OCI-LY1 (cell line): ENCODE data around the gene CFAP46.
"Not testable (repeated sequence)": the region's sequence is repeated elsewhere in the genome, so short reads cannot be mapped to it uniquely, and the experiment has no call there.

ENCODE experiments used
- H2AFZ ChIP-seq: fragments of 200-600 bp; sonication (generic), shearing (Covaris generic); 2 replicates; pipeline ENCODE4 v1.6.0; 2014; ENCODE audit warnings: antibody characterized with exemption, mild to moderate bottlenecking, low read length
- H3F3A ChIP-seq: fragments of 200-600 bp; sonication (generic), shearing (Covaris generic); 2 replicates; pipeline ENCODE4 v1.6.0; 2014; ENCODE audit warnings: mild to moderate bottlenecking, antibody characterized with exemption, low read length, moderate library complexity; ENCODE audit not compliant: insufficient read depth
- H3K27ac ChIP-seq: fragments of 200-600 bp; sonication (generic); 2 replicates; pipeline ENCODE4 v1.5.1; 2014; ENCODE audit warnings: low read length, mixed run types, mild to moderate bottlenecking, low read depth; ENCODE audit not compliant: poor library complexity, severe bottlenecking
- H3K27me3 ChIP-seq: fragments of 200-600 bp; sonication (generic); 2 replicates; pipeline ENCODE4 v1.6.0; 2014; ENCODE audit warnings: antibody characterized with exemption, mild to moderate bottlenecking, low read length, moderate library complexity; ENCODE audit not compliant: insufficient read depth
- H3K36me3 ChIP-seq: fragments of 200-600 bp; sonication (generic); 2 replicates; pipeline ENCODE4 v1.6.1; 2014; ENCODE audit warnings: mild to moderate bottlenecking, antibody characterized with exemption, low read length, moderate library complexity, mixed read lengths; ENCODE audit not compliant: insufficient read depth
- H3K4me1 ChIP-seq: fragments of 200-600 bp; sonication (generic); 2 replicates; pipeline ENCODE4 v1.5.1; 2014; ENCODE audit warnings: mild to moderate bottlenecking, low read length, moderate library complexity; ENCODE audit not compliant: insufficient read depth, severe bottlenecking
- H3K4me2 ChIP-seq: fragments of 200-600 bp; sonication (generic), shearing (Covaris generic); 2 replicates; pipeline ENCODE4 v1.6.1; 2014; ENCODE audit warnings: low read length
- H3K4me3 ChIP-seq: fragments of 200-600 bp; sonication (generic); 2 replicates; pipeline ENCODE4 v1.5.1; 2014; ENCODE audit warnings: low read length, low read depth, mild to moderate bottlenecking, mixed read lengths; ENCODE audit not compliant: poor library complexity, severe bottlenecking
- H3K79me2 ChIP-seq: fragments of 200-600 bp; shearing (Covaris generic); 2 replicates; pipeline ENCODE4 v1.6.1; 2016; ENCODE audit warnings: mixed run types, low read length, mixed read lengths; ENCODE audit not compliant: insufficient read depth
- H3K9ac ChIP-seq: fragments of 200-600 bp; sonication (generic), shearing (Covaris generic); 2 replicates; pipeline ENCODE4 v1.6.1; 2014; ENCODE audit warnings: mild to moderate bottlenecking, low read length, mixed read lengths
- H3K9me2 ChIP-seq: fragments of 200-600 bp; sonication (generic), shearing (Covaris generic); 2 replicates; pipeline ENCODE4 v1.6.1; 2014; ENCODE audit warnings: low read depth, mild to moderate bottlenecking, low read length, mixed read lengths
- H3K9me3 ChIP-seq: fragments of 200-600 bp; shearing (Covaris generic); 2 replicates; pipeline ENCODE4 v1.6.1; 2014; ENCODE audit warnings: low read length, mixed read lengths
- H4K20me1 ChIP-seq: fragments of 200-600 bp; sonication (generic), shearing (Covaris generic); 2 replicates; pipeline ENCODE4 v1.6.0; 2016; ENCODE audit warnings: mild to moderate bottlenecking, low read length; ENCODE audit not compliant: insufficient read depth
- CTCF ChIP-seq: fragments of 200-600 bp; sonication (generic), shearing (Covaris generic); IDR thresholded peaks from 2 replicates; pipeline ENCODE4 v1.5.1; 2017; ENCODE audit warnings: mild to moderate bottlenecking, antibody characterized with exemption, low read length, moderate library complexity, mixed read lengths
- EZH2 ChIP-seq: fragments of 200-600 bp; sonication (generic), shearing (Covaris generic); IDR thresholded peaks from 2 replicates; pipeline ENCODE4 v1.8.0; 2017; ENCODE audit warnings: borderline replicate concordance, mixed run types, mild to moderate bottlenecking, antibody characterized with exemption, low read length, moderate library complexity, mixed read lengths

CFAP46 gene

GRCh38 chr10:132893786-132894185 is 48.6 kb downstream of the CFAP46 start:
- H3F3A ChIP-seq, H3K4me1 ChIP-seq, H3K79me2 ChIP-seq, H3K9me2 ChIP-seq, H3K36me3 ChIP-seq, H3K27ac ChIP-seq, H3K4me3 ChIP-seq, H3K4me2 ChIP-seq, H3K9ac ChIP-seq, H2AFZ ChIP-seq, H3K9me3 ChIP-seq, H3K27me3 ChIP-seq, H4K20me1 ChIP-seq: not testable (repeated sequence)
- TF ChIP-seq CTCF, result peak; percentile 36; the same call in 1 of the 2 replicates

DNA sequence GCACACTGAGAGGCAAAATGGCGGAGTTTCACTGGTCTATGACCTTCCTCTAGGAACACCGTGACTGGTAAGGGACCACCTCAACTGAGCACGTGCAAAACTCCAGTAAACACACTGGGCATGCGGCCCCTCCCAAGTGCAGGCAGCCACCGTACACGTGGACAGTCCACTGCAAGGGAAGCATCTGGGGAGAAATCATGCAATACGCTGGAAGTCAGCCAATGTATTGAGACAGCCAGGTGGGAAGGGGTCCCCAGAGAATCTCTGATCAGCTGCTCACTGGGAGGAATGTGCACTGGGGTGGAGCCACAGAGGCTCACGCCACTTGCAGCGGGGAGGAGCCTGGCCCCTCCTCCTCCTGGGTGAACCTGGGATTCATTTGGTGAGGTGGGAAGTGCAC is 49.3 kb downstream of the CFAP46 start:
- Histone ChIP-seq H3K9me3 (no peaks in the 10 kb centered on the region), H3K36me3 (no peaks in the 10 kb centered on the region), H3K9me2 (no peaks in the 10 kb centered on the region), H3K79me2 (no peaks in the 10 kb centered on the region), H3K4me3 (no peak overlapping the region), H3K27ac (no peak overlapping the region), H2AFZ (no peak overlapping the region), H3F3A (no peaks in the 10 kb centered on the region), H3K4me2 (no peak overlapping the region), H4K20me1 (no peaks in the 10 kb centered on the region), H3K4me1 (no peaks in the 10 kb centered on the region), H3K9ac (no peak overlapping the region), H3K27me3 (no peaks in the 10 kb centered on the region)
- TF ChIP-seq CTCF, result no peak
- TF ChIP-seq EZH2, result no peak

- Histone ChIP-seq H3K79me2 (no peaks in the 10 kb centered on the region), H3K9me2 (no peaks in the 10 kb centered on the region), H4K20me1 (no peaks in the 10 kb centered on the region), H3K9ac (no peak overlapping the region), H3K4me3 (no peak overlapping the region), H3K4me1 (no peaks in the 10 kb centered on the region), H3K4me2 (no peak overlapping the region), H3F3A (no peaks in the 10 kb centered on the region), H3K9me3 (no peaks in the 10 kb centered on the region), H3K27me3 (no peaks in the 10 kb centered on the region), H2AFZ (no peak overlapping the region), H3K36me3 (no peaks in the 10 kb centered on the region), H3K27ac (no peak overlapping the region)
- TF ChIP-seq CTCF (no peak), EZH2 (no peak)
Measured at GRCh38 chr10:132892004-132892403, 50.4 kb downstream of the CFAP46 start.
